CD14-positive monocyte (primary cell): ENCODE measurements around the gene KCNMA1. TPM values are rescaled to one million over a fixed set of nuclear protein-coding genes. Genes with fewer than 3 reads are reported as not detected.

Experiments used
- DNase-seq, 3 donors: peaks; one replicate each; pipeline ENCODE4 v3.0.0-alpha.2; 2011 to 2022
- H2AFZ ChIP-seq: 2 replicates; pipeline ENCODE4 v1.6.0; 2012; ENCODE audit warnings: mild to moderate bottlenecking, low read depth, low read length, inconsistent platforms; ENCODE audit not compliant: insufficient read depth, poor library complexity, severe bottlenecking
- H3K27ac ChIP-seq, 2 donors: 1 replicate in 1 of 2; 2 replicates in 1 of 2; pipeline ENCODE4 v1.5.1; 2012 to 2013; ENCODE audit warnings: low read length in 2 of 2, control low read depth in 1 of 2, inconsistent platforms in 1 of 2, low read depth in 1 of 2, mild to moderate bottlenecking in 1 of 2
- H3K27me3 ChIP-seq, 2 donors: one replicate each; pipeline versions ENCODE4 v1.6.0 to v1.6.1; 2011 to 2013; ENCODE audit warnings: low read length in 2 of 2; ENCODE audit not compliant: control insufficient read depth in 2 of 2, insufficient read depth in 2 of 2
- H3K36me3 ChIP-seq, 2 donors: replicated peaks in 1 of 2; 1 replicate in 1 of 2; 2 replicates in 1 of 2; pipeline versions ENCODE4 v1.5.1 to v1.6.1; 2012 to 2013; ENCODE audit warnings: low read length in 2 of 2, control low read depth in 1 of 2, inconsistent platforms in 1 of 2, mild to moderate bottlenecking in 1 of 2; ENCODE audit not compliant: insufficient read depth in 2 of 2, control insufficient read depth in 1 of 2
- H3K4me1 ChIP-seq, 2 donors: 1 replicate in 1 of 2; 2 replicates in 1 of 2; pipeline versions ENCODE4 v1.5.1 to v1.6.1; 2012 to 2013; ENCODE audit warnings: low read length in 2 of 2, control low read depth in 1 of 2, inconsistent platforms in 1 of 2, mild to moderate bottlenecking in 1 of 2, moderate library complexity in 1 of 2; ENCODE audit not compliant: insufficient read depth in 2 of 2, control insufficient read depth in 1 of 2
- H3K4me2 ChIP-seq: replicated peaks from 2 replicates; pipeline ENCODE3; 2012; ENCODE audit warnings: low read length, moderate library complexity, mild to moderate bottlenecking; ENCODE audit not compliant: poor library complexity, severe bottlenecking; ENCODE audit errors: extremely low read depth
- H3K4me3 ChIP-seq, 3 experiments: fragments of 200-600 bp in 1 of 3; sonication (generic) in 1 of 3; replicated peaks in 1 of 3; 1 replicate in 2 of 3; 2 replicates in 1 of 3; pipeline ENCODE4 v1.5.1; 2011 to 2013; ENCODE audit warnings: low read length in 3 of 3, mild to moderate bottlenecking in 3 of 3, control low read depth in 2 of 3, low read depth in 2 of 3, inconsistent platforms in 1 of 3, moderate library complexity in 1 of 3
- H3K79me2 ChIP-seq: 2 replicates; pipeline ENCODE4 v1.6.0; 2012; ENCODE audit warnings: mild to moderate bottlenecking, control low read depth, inconsistent platforms, low read length, moderate library complexity; ENCODE audit not compliant: insufficient read depth
- H3K9ac ChIP-seq: 2 replicates; pipeline ENCODE4 v1.6.0; 2017; ENCODE audit warnings: low read length, mild to moderate bottlenecking; ENCODE audit not compliant: insufficient read depth, poor library complexity, severe bottlenecking
- H3K9me3 ChIP-seq, 2 donors: replicated peaks in 1 of 2; 1 replicate in 1 of 2; 2 replicates in 1 of 2; pipeline versions ENCODE4 v1.5.1 to v1.6.1; 2012 to 2013; ENCODE audit warnings: low read length in 2 of 2, control low read depth in 1 of 2; ENCODE audit not compliant: control insufficient read depth in 1 of 2, insufficient read depth in 1 of 2
- H4K20me1 ChIP-seq: 2 replicates; pipeline ENCODE4 v1.6.0; 2012; ENCODE audit warnings: mild to moderate bottlenecking, low read length, control low read depth, moderate library complexity; ENCODE audit not compliant: insufficient read depth
- H3K27ac Mint-ChIP-seq, 7 donors: one replicate each; pipeline ENCODE4 v1.8.0; 2020; ENCODE audit warnings: mild to moderate bottlenecking in 7 of 7, mixed read lengths in 7 of 7, moderate library complexity in 6 of 7, inconsistent platforms in 2 of 7
- H3K27me3 Mint-ChIP-seq, 3 donors: one replicate each; pipeline ENCODE4 v1.8.0; 2021 to 2022; ENCODE audit warnings: low read depth in 3 of 3, mild to moderate bottlenecking in 3 of 3, mixed read lengths in 3 of 3, moderate library complexity in 3 of 3, inconsistent platforms in 1 of 3
- H3K36me3 Mint-ChIP-seq, 2 donors: one replicate each; pipeline ENCODE4 v1.8.0; 2020; ENCODE audit warnings: mixed read lengths in 2 of 2, inconsistent platforms in 1 of 2, mild to moderate bottlenecking in 1 of 2
- H3K4me1 Mint-ChIP-seq: one replicate; pipeline ENCODE4 v1.8.0; 2020; ENCODE audit warnings: mild to moderate bottlenecking, mixed read lengths
- H3K4me3 Mint-ChIP-seq, 2 donors: one replicate each; pipeline ENCODE4 v1.8.0; 2020; ENCODE audit warnings: mild to moderate bottlenecking in 2 of 2, mixed read lengths in 2 of 2, moderate library complexity in 1 of 2
- H3K9me3 Mint-ChIP-seq, 7 donors: one replicate each; pipeline ENCODE4 v1.8.0; 2020 to 2022; ENCODE audit warnings: mixed read lengths in 7 of 7, mild to moderate bottlenecking in 6 of 7, moderate library complexity in 6 of 7, inconsistent platforms in 2 of 7
- WGBS: methylation state at CpG from one replicate; pipeline ENCODE4 v1.1.5; 2013; ENCODE audit warnings: missing lambda C conversion rate; ENCODE audit not compliant: insufficient coverage; 5-methylcytosine and 5-hydroxymethylcytosine counted together
- intact Hi-C, 2 donors: fragments of 100-400 bp; cut with micrococcal nuclease; formaldehyde crosslinking; loops; one replicate each; pipeline versions ENCODE4 v1.15.0 to v1.15.1; 2023
- polyA plus RNA-seq, 3 donors: library from polyadenylated mRNA; depleted of rRNA in 1 of 3; unstranded in 2 of 3; stranded (reverse) in 1 of 3; fragments of 300-500 nt in 2 of 3; fragments of >200 nt in 1 of 3; fragmentation: Illumina TruSeq in 2 of 3; gene quantifications; 1 replicate in 2 of 3; 2 replicates in 1 of 3; pipeline ENCODE4 v1.2.3, GENCODE V29; 2012 to 2021
- TF ChIP-seq, protein P1 (sequence below): fragments of 200-600 bp; IDR thresholded peaks from one replicate; pipeline ENCODE4 v1.8.0; 2022; ENCODE audit warnings: antibody characterized with exemption, mild to moderate bottlenecking

KCNMA1 gene
- polyA plus RNA-seq, 3 donors, result 0.11 to 1.0 TPM; not detected in 1

GRCh38 chr10:77537071-77537470 lies 100.5 kb downstream of the KCNMA1 start:
- intact Hi-C loops, result no loop called here
- H3K9me3 Mint-ChIP-seq, result peaks cover 0 to 7% (median 4%) of the 10 kb centered on the region in 7 donors
- no peaks in the 10 kb centered on the region for H3K36me3 Mint-ChIP-seq
- no peak for DNase-seq
- peaks cover 0 to 5% of the 10 kb centered on the region in 2 donors for H3K27me3 ChIP-seq
- no peak overlapping the region for H3K4me3 Mint-ChIP-seq
- H3K4me1 ChIP-seq, result peaks cover 0 to 14% of the 10 kb centered on the region in 2 donors
- no peak overlapping the region for H3K4me3 ChIP-seq
- no peaks in the 10 kb centered on the region for H4K20me1 ChIP-seq
- no peak overlapping the region for H3K27ac ChIP-seq
- TF ChIP-seq, protein P1, sequence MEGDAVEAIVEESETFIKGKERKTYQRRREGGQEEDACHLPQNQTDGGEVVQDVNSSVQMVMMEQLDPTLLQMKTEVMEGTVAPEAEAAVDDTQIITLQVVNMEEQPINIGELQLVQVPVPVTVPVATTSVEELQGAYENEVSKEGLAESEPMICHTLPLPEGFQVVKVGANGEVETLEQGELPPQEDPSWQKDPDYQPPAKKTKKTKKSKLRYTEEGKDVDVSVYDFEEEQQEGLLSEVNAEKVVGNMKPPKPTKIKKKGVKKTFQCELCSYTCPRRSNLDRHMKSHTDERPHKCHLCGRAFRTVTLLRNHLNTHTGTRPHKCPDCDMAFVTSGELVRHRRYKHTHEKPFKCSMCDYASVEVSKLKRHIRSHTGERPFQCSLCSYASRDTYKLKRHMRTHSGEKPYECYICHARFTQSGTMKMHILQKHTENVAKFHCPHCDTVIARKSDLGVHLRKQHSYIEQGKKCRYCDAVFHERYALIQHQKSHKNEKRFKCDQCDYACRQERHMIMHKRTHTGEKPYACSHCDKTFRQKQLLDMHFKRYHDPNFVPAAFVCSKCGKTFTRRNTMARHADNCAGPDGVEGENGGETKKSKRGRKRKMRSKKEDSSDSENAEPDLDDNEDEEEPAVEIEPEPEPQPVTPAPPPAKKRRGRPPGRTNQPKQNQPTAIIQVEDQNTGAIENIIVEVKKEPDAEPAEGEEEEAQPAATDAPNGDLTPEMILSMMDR, result no peak
- no peaks in the 10 kb centered on the region for H3K9me3 ChIP-seq
- H3K4me2 ChIP-seq, result no peak overlapping the region
- H3K27me3 Mint-ChIP-seq, result peaks cover 3 to 7% (median 4%) of the 10 kb centered on the region in 3 donors
- no peak overlapping the region for H3K27ac Mint-ChIP-seq
- no peak overlapping the region for H3K9ac ChIP-seq
- H3K79me2 ChIP-seq, result no peaks in the 10 kb centered on the region
- H3K4me1 Mint-ChIP-seq, result peaks cover 19% of the 10 kb centered on the region
- no peak overlapping the region for H2AFZ ChIP-seq
- 90% methylated on average over 2 of the region's 2 CpGs for WGBS
- no peaks in the 10 kb centered on the region for H3K36me3 ChIP-seq

- Histone ChIP-seq H3K27me3 (peaks cover 0 to 5% of the 10 kb centered on the region in 2 donors), H3K27ac (no peak overlapping the region), H2AFZ (no peak overlapping the region), H3K4me2 (no peak overlapping the region), H3K79me2 (no peaks in the 10 kb centered on the region), H3K9me3 (no peaks in the 10 kb centered on the region), H3K4me1 (peaks cover 0 to 17% of the 10 kb centered on the region in 2 donors), H3K36me3 (no peaks in the 10 kb centered on the region), H4K20me1 (no peaks in the 10 kb centered on the region), H3K9ac (no peak overlapping the region), H3K4me3 (no peak overlapping the region)
- no peak overlapping the region for H3K27ac Mint-ChIP-seq
- TF ChIP-seq, protein P1, result no peak
- H3K4me3 Mint-ChIP-seq, result no peak overlapping the region
- peaks cover 6 to 10% (median 7%) of the 10 kb centered on the region in 3 donors for H3K27me3 Mint-ChIP-seq
- peaks cover 18% of the 10 kb centered on the region for H3K4me1 Mint-ChIP-seq
- DNase-seq, result no peak
- H3K36me3 Mint-ChIP-seq, result no peaks in the 10 kb centered on the region
- intact Hi-C loops, result no loop called here
- peaks cover 0 to 4% (median 0%) of the 10 kb centered on the region in 7 donors for H3K9me3 Mint-ChIP-seq
- no CpG with 5 or more reads among the region's 1 CpG for WGBS
These were observed 103.7 kb downstream of the KCNMA1 start for GRCh38 chr10:77533887-77534278.
